Dermis blood vessel endothelial cell (primary cell): ENCODE data around the gene FSD1. TPM values are rescaled to one million over a fixed set of nuclear protein-coding genes. Genes with fewer than 3 reads are reported as not detected.
"Not testable (repeated sequence)": the region's sequence is repeated elsewhere in the genome, so short reads cannot be mapped to it uniquely, and the experiment has no call there.

ENCODE experiments used
- DNase-seq: peaks from one replicate; pipeline ENCODE4 v3.0.0; 2010
- total RNA-seq: library from RNA; depleted of rRNA; stranded (reverse); fragments of >200 nt; gene quantifications from 2 replicates; pipeline ENCODE4 v1.2.3, GENCODE V29; 2014

The FSD1 gene
- total RNA-seq, 1 donor from 2014 or later, result 7.0 TPM

- no peak for DNase-seq
These were observed 41.6 kb downstream of the FSD1 start for GRCh38 chr19:4346020-4346383.

GRCh38 chr19:4347521-4347920 is 43.1 kb downstream of the FSD1 start:
- DNase-seq, result no peak

GRCh38 chr19:4349225-4349624 is 44.8 kb downstream of the FSD1 start:
- not testable (repeated sequence) for DNase-seq

GRCh38 chr19:4350111-4350510 is 45.7 kb downstream of the FSD1 start:
- no peak for DNase-seq

- DNase-seq, result no peak
These were observed 46.3 kb downstream of the FSD1 start for GRCh38 chr19:4350726-4351125.

GRCh38 chr19:4352701-4353121 is 48.3 kb downstream of the FSD1 start:
- DNase-seq, result peak; percentile 85

GRCh38 chr19:4354282-4354681 is 49.9 kb downstream of the FSD1 start:
- no peak for DNase-seq

GRCh38 chr19:4354897-4355296 is 50.5 kb downstream of the FSD1 start:
- no peak for DNase-seq

GRCh38 chr19:4357095-4357797 is 52.8 kb downstream of the FSD1 start:
- no peak for DNase-seq

- no peak for DNase-seq
These were observed 53.5 kb downstream of the FSD1 start for GRCh38 chr19:4357921-4358326.

GRCh38 chr19:4358709-4359626 is 54.6 kb downstream of the FSD1 start:
- no peak for DNase-seq

- no peak for DNase-seq
These were observed 55.2 kb downstream of the FSD1 start for GRCh38 chr19:4359627-4360000.

- no peak for DNase-seq
These were observed 55.7 kb downstream of the FSD1 start for GRCh38 chr19:4360081-4360569.

- DNase-seq, result no peak
These were observed 56.3 kb downstream of the FSD1 start for GRCh38 chr19:4360641-4361151.

GRCh38 chr19:4361152-4362046 is 57.0 kb downstream of the FSD1 start:
- DNase-seq, result no peak

GRCh38 chr19:4362101-4362828 is 57.9 kb downstream of the FSD1 start:
- no peak for DNase-seq

GRCh38 chr19:4362831-4363545 is 58.6 kb downstream of the FSD1 start:
- DNase-seq, result no peak

- DNase-seq, result no peak
These were observed 59.3 kb downstream of the FSD1 start for GRCh38 chr19:4363571-4364304.

- no peak for DNase-seq
These were observed 60.9 kb downstream of the FSD1 start for GRCh38 chr19:4365341-4365740.
